ENCODE data around the gene STIM2.
"Not testable (repeated sequence)": the region's sequence is repeated elsewhere in the genome, so short reads cannot be mapped to it uniquely, and the experiment has no call there.

Gene STIM2

GRCh38 chr4:26860157-26860921 lies at the start of gene STIM2:
Gene STIM2 (plus strand): TSS chr4:26860841.
- DNase-seq: peak; percentile 99

- not testable (repeated sequence) for DNase-seq
These were observed 49.1 kb upstream of the STIM2 start for GRCh38 chr4:26811571-26811970.

GRCh38 chr4:26812049-26812714 lies 48.5 kb upstream of the STIM2 start:
- no peak for DNase-seq

- no peak for DNase-seq
These were observed 46.9 kb upstream of the STIM2 start for GRCh38 chr4:26813698-26814097.

- peak; percentile 12 for DNase-seq
These were observed 45.4 kb upstream of the STIM2 start for GRCh38 chr4:26815199-26815598.

GRCh38 chr4:26815706-26816105 lies 44.9 kb upstream of the STIM2 start:
- no peak for DNase-seq

- DNase-seq: no peak
These were observed 41.6 kb upstream of the STIM2 start for GRCh38 chr4:26819026-26819425.

- DNase-seq: no peak
These were observed 41.1 kb upstream of the STIM2 start for GRCh38 chr4:26819478-26820095.

GRCh38 chr4:26820346-26820745 lies 40.3 kb upstream of the STIM2 start:
- DNase-seq: no peak

- no peak for DNase-seq
These were observed 39.6 kb upstream of the STIM2 start for GRCh38 chr4:26821031-26821430.

GRCh38 chr4:26821677-26822503 lies 38.8 kb upstream of the STIM2 start:
- DNase-seq: no peak

GRCh38 chr4:26822546-26822945 lies 38.1 kb upstream of the STIM2 start:
- no peak for DNase-seq

- DNase-seq: not testable (repeated sequence)
These were observed 37.7 kb upstream of the STIM2 start for GRCh38 chr4:26822974-26823373.

GRCh38 chr4:26823583-26823982 lies 37.1 kb upstream of the STIM2 start:
- DNase-seq: no peak

- no peak for DNase-seq
These were observed 36.0 kb upstream of the STIM2 start for GRCh38 chr4:26824667-26825066.

GRCh38 chr4:26826721-26827120 lies 33.9 kb upstream of the STIM2 start:
- no peak for DNase-seq

GRCh38 chr4:26827336-26827735 lies 33.3 kb upstream of the STIM2 start:
- DNase-seq: not testable (repeated sequence)

- no peak for DNase-seq
These were observed 32.8 kb upstream of the STIM2 start for GRCh38 chr4:26827798-26828197.

- DNase-seq: no peak
These were observed 31.6 kb upstream of the STIM2 start for GRCh38 chr4:26829018-26829417.

GRCh38 chr4:26830033-26830432 lies 30.6 kb upstream of the STIM2 start:
- DNase-seq: no peak

GRCh38 chr4:26830701-26831100 lies 29.9 kb upstream of the STIM2 start:
- DNase-seq: no peak

- DNase-seq: no peak
These were observed 24.1 kb upstream of the STIM2 start for GRCh38 chr4:26836539-26836938.
